ENCODE results near the gene CAPZB. TPM values are rescaled to one million over a fixed set of nuclear protein-coding genes. Genes with fewer than 3 reads are reported as not detected.
A peak's percentile ranks its signal among the peaks of the same experiment; 100 is the strongest.

Gene CAPZB
- total RNA-seq, 2 donors from 2014 or later, result 119 to 174 TPM

GRCh38 chr1:19433719-19433998, 51.7 kb downstream of the CAPZB start:
- H3K4me1 ChIP-seq (ENCODE audit: control insufficient read depth in 1 of 2, low read depth in 2 of 2), result peaks cover 71 to 90% of the 10 kb centered on the region in 2 donors

GRCh38 chr1:19432943-19433718, 52.2 kb downstream of the CAPZB start:
- DNase-seq (ENCODE audit: low spot score) (no peak), ATAC-seq (ENCODE audit: insufficient number of reproducible peaks, low FRiP score, low read depth) (no peak)
- no peaks in the 10 kb centered on the region for H3K9me3 ChIP-seq
- no peak overlapping the region for H3K4me3 ChIP-seq
- TF ChIP-seq CTCF (IDR thresholded peaks at IDR 0.05), result no peak
- no peaks in the 10 kb centered on the region for H3K36me3 ChIP-seq
- H3K27ac ChIP-seq, result peak overlapping the region; percentile 82 to 88
- peaks cover 68 to 90% of the 10 kb centered on the region in 2 donors for H3K4me1 ChIP-seq (ENCODE audit: control insufficient read depth in 1 of 2, low read depth in 2 of 2)
- H3K27me3 ChIP-seq (replicated peaks; ENCODE audit: insufficient read depth), result no peaks in the 10 kb centered on the region

More at GRCh38 chr1:19433719-19433998, 51.7 kb downstream of the CAPZB start:
- Histone ChIP-seq H3K36me3 (no peaks in the 10 kb centered on the region), H3K4me3 (no peak overlapping the region), H3K27ac (peak overlapping the region; percentile 82 to 88), H3K27me3 (replicated peaks; ENCODE audit: insufficient read depth) (no peaks in the 10 kb centered on the region), H3K9me3 (no peaks in the 10 kb centered on the region)
- DNase-seq (ENCODE audit: low spot score) (no peak), ATAC-seq (ENCODE audit: insufficient number of reproducible peaks, low FRiP score, low read depth) (no peak)
- no peak for TF ChIP-seq CTCF (IDR thresholded peaks at IDR 0.05)

- no peak for TF ChIP-seq CTCF (IDR thresholded peaks at IDR 0.05)
- DNase-seq (ENCODE audit: low spot score) (no peak), ATAC-seq (ENCODE audit: insufficient number of reproducible peaks, low FRiP score, low read depth) (peak; percentile 69)
- Histone ChIP-seq H3K27ac (peak overlapping the region; percentile 63 to 64), H3K9me3 (no peaks in the 10 kb centered on the region), H3K4me1 (ENCODE audit: control insufficient read depth in 1 of 2, low read depth in 2 of 2) (peaks cover 62 to 90% of the 10 kb centered on the region in 2 donors), H3K36me3 (no peaks in the 10 kb centered on the region), H3K4me3 (no peak overlapping the region), H3K27me3 (replicated peaks; ENCODE audit: insufficient read depth) (no peaks in the 10 kb centered on the region)
Measured at GRCh38 chr1:19430121-19431068, 54.9 kb downstream of the CAPZB start.

GRCh38 chr1:19429611-19430010, 55.7 kb downstream of the CAPZB start:
- H3K27ac ChIP-seq, result peak overlapping the region; percentile 63 to 64
- no peaks in the 10 kb centered on the region for H3K36me3 ChIP-seq
- no peaks in the 10 kb centered on the region for H3K9me3 ChIP-seq
- H3K4me1 ChIP-seq (ENCODE audit: control insufficient read depth in 1 of 2, low read depth in 2 of 2), result peaks cover 62 to 90% of the 10 kb centered on the region in 2 donors
- H3K27me3 ChIP-seq (replicated peaks; ENCODE audit: insufficient read depth), result no peaks in the 10 kb centered on the region
- no peak for DNase-seq (ENCODE audit: low spot score)
- no peak for ATAC-seq (ENCODE audit: insufficient number of reproducible peaks, low FRiP score, low read depth)
- TF ChIP-seq CTCF (IDR thresholded peaks at IDR 0.05), result no peak
- H3K4me3 ChIP-seq, result no peak overlapping the region

Measured in thoracic aorta (tissue), 2 donors.